ENCODE measurements around the gene NEMP1. TPM values are rescaled to one million over a fixed set of nuclear protein-coding genes. Genes with fewer than 3 reads are reported as not detected.

NEMP1 gene
- total RNA-seq, 4 donors from 2014 or later, result 1.2 to 6.7 (median 1.9) TPM

GRCh38 chr12:57031138-57031725 is 47.4 kb downstream of the NEMP1 start:
- no peak overlapping the region for H3K4me3 ChIP-seq
- H3K27me3 ChIP-seq, result no peaks in the 10 kb centered on the region
- in situ Hi-C loops (cut with MboI; ENCODE audit: low sequenced_read_pairs in 4 of 4) (no loop called here), intact Hi-C loops (cut with DNase I; ENCODE audit: low total_unique reads) (no loop called here)
- no peak for DNase-seq
- no peak for TF ChIP-seq POLR2A (IDR thresholded peaks at IDR 0.05)
- TF ChIP-seq CTCF (IDR thresholded peaks at IDR 0.05 in 4 of 5, conservative IDR thresholded peaks at IDR 0.05 in 1 of 5), result no peak
- H3K27ac ChIP-seq, result no peak overlapping the region
- no peaks in the 10 kb centered on the region for H3K9me3 ChIP-seq
- no peak for ATAC-seq
- H3K36me3 ChIP-seq, result no peaks in the 10 kb centered on the region
- no peaks in the 10 kb centered on the region for H3K4me1 ChIP-seq

- no peak for DNase-seq
- TF ChIP-seq POLR2A (IDR thresholded peaks at IDR 0.05) (no peak), CTCF (IDR thresholded peaks at IDR 0.05 in 4 of 5, conservative IDR thresholded peaks at IDR 0.05 in 1 of 5) (no peak)
- H3K27me3 ChIP-seq, result no peaks in the 10 kb centered on the region
- no peak for ATAC-seq
- in situ Hi-C loops (cut with MboI; ENCODE audit: low sequenced_read_pairs in 4 of 4) (no loop called here), intact Hi-C loops (cut with DNase I; ENCODE audit: low total_unique reads) (no loop called here)
- H3K9me3 ChIP-seq, result no peaks in the 10 kb centered on the region
- H3K36me3 ChIP-seq, result no peaks in the 10 kb centered on the region
- no peak overlapping the region for H3K4me3 ChIP-seq
- H3K4me1 ChIP-seq, result no peaks in the 10 kb centered on the region
- H3K27ac ChIP-seq, result no peak overlapping the region
Measured at GRCh38 chr12:57029457-57029856, 49.1 kb downstream of the NEMP1 start.

- Histone ChIP-seq H3K4me1 (no peaks in the 10 kb centered on the region), H3K9me3 (no peaks in the 10 kb centered on the region), H3K4me3 (no peak overlapping the region), H3K27me3 (no peaks in the 10 kb centered on the region), H3K36me3 (no peaks in the 10 kb centered on the region), H3K27ac (no peak overlapping the region)
- TF ChIP-seq POLR2A (IDR thresholded peaks at IDR 0.05) (no peak), CTCF (IDR thresholded peaks at IDR 0.05 in 4 of 5, conservative IDR thresholded peaks at IDR 0.05 in 1 of 5) (no peak)
- intact Hi-C loops (cut with DNase I; ENCODE audit: low total_unique reads), result no loop called here
- in situ Hi-C loops (cut with MboI; ENCODE audit: low sequenced_read_pairs in 4 of 4), result no loop called here
- no peak for DNase-seq
- no peak for ATAC-seq
Measured at GRCh38 chr12:57027805-57028153, 50.8 kb downstream of the NEMP1 start.

GRCh38 chr12:57027011-57027804 is 51.4 kb downstream of the NEMP1 start:
- H3K4me3 ChIP-seq, result no peak overlapping the region
- ATAC-seq (no peak), DNase-seq (no peak)
- no peaks in the 10 kb centered on the region for H3K36me3 ChIP-seq
- H3K9me3 ChIP-seq, result no peaks in the 10 kb centered on the region
- intact Hi-C loops (cut with DNase I; ENCODE audit: low total_unique reads) (no loop called here), in situ Hi-C loops (cut with MboI; ENCODE audit: low sequenced_read_pairs in 4 of 4) (no loop called here)
- no peaks in the 10 kb centered on the region for H3K4me1 ChIP-seq
- TF ChIP-seq CTCF (IDR thresholded peaks at IDR 0.05 in 4 of 5, conservative IDR thresholded peaks at IDR 0.05 in 1 of 5) (no peak), POLR2A (IDR thresholded peaks at IDR 0.05) (no peak)
- H3K27ac ChIP-seq, result no peak overlapping the region
- H3K27me3 ChIP-seq, result no peaks in the 10 kb centered on the region

Measured in gastrocnemius medialis (tissue), 4 donors.